Measurements from ENCODE around the gene TCTA. TPM values are rescaled to one million over a fixed set of nuclear protein-coding genes. Genes with fewer than 3 reads are reported as not detected.
A peak's percentile ranks its signal among the peaks of the same experiment; 100 is the strongest.

Gene TCTA
- total and polyA plus RNA-seq, 2 donors (not counting 1 experiment from before 2014, with no cell fraction given): 46.4 to 55.9 TPM

- H2AFZ ChIP-seq (ENCODE audit: insufficient read depth, low read depth, low read length, poor library complexity, severe bottlenecking): no peak overlapping the region
- TF ChIP-seq CTCF (IDR thresholded peaks at IDR 0.05): no peak
- no peak for TF ChIP-seq EZH2 (IDR thresholded peaks at IDR 0.05; ENCODE audit: borderline replicate concordance, insufficient read depth, low read depth, low read length, poor library complexity, severe bottlenecking)
- ChIA-PET CTCF (interaction anchor here (0.5 to 1.4 kb wide), 2 partner anchors 82 to 427 kb away, joined by 3 to 4 read pairs; partner anchors contain the start of gene USP4), POLR2A (no interaction called here)
- Mint-ChIP-seq H3K4me3 (peak overlapping the region; percentile 57), H3K27me3 (no peaks in the 10 kb centered on the region), H3K9me3 (ENCODE audit: insufficient read depth) (no peaks in the 10 kb centered on the region), H3K4me1 (peaks cover 32% of the 10 kb centered on the region), H3K27ac (no peak overlapping the region)
- no peaks in the 10 kb centered on the region for H3K9me3 ChIP-seq (ENCODE audit: control extremely low read depth in 1 of 3, control insufficient read depth in 2 of 3, insufficient read depth in 1 of 3, low read length in 2 of 3)
- intact Hi-C loops (cut with micrococcal nuclease): no loop called here
- DNase-seq: no peak
- peaks cover 48% of the 10 kb centered on the region for H3K79me2 ChIP-seq (ENCODE audit: control insufficient read depth, insufficient read depth, low read length)
- peaks cover 18% of the 10 kb centered on the region for H4K20me1 ChIP-seq (ENCODE audit: control insufficient read depth, insufficient read depth, low read length, poor library complexity, severe bottlenecking)
- peak overlapping the region; percentile 46 for H3K4me2 ChIP-seq (replicated peaks; ENCODE audit: low read depth, low read length, poor library complexity, severe bottlenecking)
- H3K4me3 ChIP-seq (ENCODE audit: control extremely low read depth in 1 of 5, extremely low read depth in 1 of 5, insufficient read depth in 1 of 5, low read depth in 2 of 5, low read length in 4 of 5): no peak overlapping the region
- ATAC-seq (ENCODE audit: low read depth): no peak
- H3K4me1 ChIP-seq (ENCODE audit: control insufficient read depth in 2 of 2, insufficient read depth in 2 of 2, low read length in 2 of 2): peaks cover 12 to 30% of the 10 kb centered on the region in 2 donors
- H3K36me3 ChIP-seq (replicated peaks in 1 of 2; ENCODE audit: control extremely low read depth in 1 of 2, control insufficient read depth in 1 of 2, extremely low read depth in 1 of 2, insufficient read depth in 2 of 2, low read length in 1 of 2): peaks cover 0 to 23% of the 10 kb centered on the region in 2 experiments
- 38% methylated on average over 14 of the region's 14 CpGs for WGBS (ENCODE audit: insufficient coverage)
- no peak overlapping the region for H3K9ac ChIP-seq (ENCODE audit: low read length)
- H3K27ac ChIP-seq (ENCODE audit: low read length in 2 of 2): no peak overlapping the region
- no peaks in the 10 kb centered on the region for H3K27me3 ChIP-seq (replicated peaks in 1 of 4; ENCODE audit: control extremely low read depth in 1 of 4, control insufficient read depth in 3 of 4, insufficient read depth in 4 of 4, low read length in 3 of 4)
Measured at GRCh38 chr3:49421890-49422378, 9.7 kb downstream of the TCTA start.

- WGBS (ENCODE audit: insufficient coverage): 50% methylated on average over 20 of the region's 25 CpGs
- Mint-ChIP-seq H3K4me3 (peak within 1 kb of the TSS; percentile 57), H3K27me3 (no peaks in the 10 kb centered on the region), H3K4me1 (peaks cover 26% of the 10 kb centered on the region), H3K27ac (peak within 1 kb of the TSS; percentile 37), H3K9me3 (ENCODE audit: insufficient read depth) (no peaks in the 10 kb centered on the region)
- no peaks in the 10 kb centered on the region for H3K9me3 ChIP-seq (ENCODE audit: control extremely low read depth in 1 of 3, control insufficient read depth in 2 of 3, insufficient read depth in 1 of 3, low read length in 2 of 3)
- peaks cover 0 to 21% of the 10 kb centered on the region in 2 experiments for H3K36me3 ChIP-seq (replicated peaks in 1 of 2; ENCODE audit: control extremely low read depth in 1 of 2, control insufficient read depth in 1 of 2, extremely low read depth in 1 of 2, insufficient read depth in 2 of 2, low read length in 1 of 2)
- H4K20me1 ChIP-seq (ENCODE audit: control insufficient read depth, insufficient read depth, low read length, poor library complexity, severe bottlenecking): peaks cover 18% of the 10 kb centered on the region
- peaks cover 47% of the 10 kb centered on the region for H3K79me2 ChIP-seq (ENCODE audit: control insufficient read depth, insufficient read depth, low read length)
- H3K27ac ChIP-seq (ENCODE audit: low read length in 2 of 2): no peak within 1 kb of the TSS
- ChIA-PET CTCF (interaction anchor here (0.5 to 1.4 kb wide), 3 partner anchors 9 to 427 kb away, joined by 3 to 4 read pairs (median 3); partner anchors contain the start of gene USP4), POLR2A (no interaction called here)
- H3K27me3 ChIP-seq (replicated peaks in 1 of 4; ENCODE audit: control extremely low read depth in 1 of 4, control insufficient read depth in 3 of 4, insufficient read depth in 4 of 4, low read length in 3 of 4): no peaks in the 10 kb centered on the region
- intact Hi-C loops (cut with micrococcal nuclease): no loop called here
- H3K4me3 ChIP-seq (ENCODE audit: control extremely low read depth in 1 of 5, extremely low read depth in 1 of 5, insufficient read depth in 1 of 5, low read depth in 2 of 5, low read length in 4 of 5): no peak within 1 kb of the TSS
- peaks cover 6 to 24% of the 10 kb centered on the region in 2 donors for H3K4me1 ChIP-seq (ENCODE audit: control insufficient read depth in 2 of 2, insufficient read depth in 2 of 2, low read length in 2 of 2)
- no peak within 1 kb of the TSS for H2AFZ ChIP-seq (ENCODE audit: insufficient read depth, low read depth, low read length, poor library complexity, severe bottlenecking)
- DNase-seq: no peak
- no peak within 1 kb of the TSS for H3K9ac ChIP-seq (ENCODE audit: low read length)
- H3K4me2 ChIP-seq (replicated peaks; ENCODE audit: low read depth, low read length, poor library complexity, severe bottlenecking): peak within 1 kb of the TSS; percentile 46
- no peak for TF ChIP-seq CTCF (IDR thresholded peaks at IDR 0.05)
- no peak for TF ChIP-seq EZH2 (IDR thresholded peaks at IDR 0.05; ENCODE audit: borderline replicate concordance, insufficient read depth, low read depth, low read length, poor library complexity, severe bottlenecking)
- ATAC-seq (ENCODE audit: low read depth): no peak
Measured at GRCh38 chr3:49422379-49423248, 10.4 kb downstream of the TCTA start, which contains the start of gene AMT. Gene AMT (minus strand): TSS chr3:49422473. CDS start chr3:49422450, 23 bp downstream.

All from B cell (primary cell).